Cardiac muscle cell (in vitro differentiated cells and primary cell): ENCODE results near the gene RNF123. TPM values are rescaled to one million over a fixed set of nuclear protein-coding genes. Genes with fewer than 3 reads are reported as not detected.

ENCODE experiments used
- DNase-seq, 2 donors: peaks; one replicate each; pipeline versions ENCODE4 v3.0.0 to v3.0.0-alpha.2; 2010 to 2017; ENCODE audit warnings: low read depth in 1 of 2, low spot score in 1 of 2
- H3K27ac ChIP-seq: fragments of 200-600 bp; sonication (generic); 2 replicates; pipeline ENCODE4 v1.5.1; 2016
- H3K27me3 ChIP-seq: fragments of 200-600 bp; sonication (generic); 2 replicates; pipeline ENCODE4 v1.6.0; 2016; ENCODE audit warnings: control low read depth
- H3K36me3 ChIP-seq: fragments of 200-600 bp; sonication (generic); 2 replicates; pipeline ENCODE4 v1.5.1; 2016; ENCODE audit warnings: control low read depth
- H3K4me1 ChIP-seq: fragments of 200-600 bp; sonication (generic); 2 replicates; pipeline ENCODE4 v1.8.1; 2017; ENCODE audit warnings: low read depth, mild to moderate bottlenecking, mixed run types
- H3K4me3 ChIP-seq: fragments of 200-600 bp; sonication (generic); 2 replicates; pipeline ENCODE4 v1.5.1; 2016; ENCODE audit warnings: mild to moderate bottlenecking
- H3K9me3 ChIP-seq: fragments of 200-600 bp; sonication (generic); 2 replicates; pipeline ENCODE4 v1.5.1; 2017; ENCODE audit warnings: low read depth, mild to moderate bottlenecking, control low read depth
- CTCF ChIP-seq: IDR thresholded peaks from 2 replicates; pipeline ENCODE4 v1.5.1; 2012; ENCODE audit warnings: low read depth, mild to moderate bottlenecking, low read length
- polyA plus RNA-seq: library from polyadenylated mRNA; unstranded; fragments of >200 nt; fragmentation: Nextera tagmentation; extraction: Ambion mirVana; gene quantifications from 2 replicates; pipeline ENCODE4 v1.2.1, GENCODE V29; 2016
- total RNA-seq: library from RNA; depleted of rRNA; stranded (reverse); fragments of >200 nt; gene quantifications from 2 replicates; pipeline ENCODE4 v1.2.3, GENCODE V29; 2016

RNF123 gene
- total and polyA plus RNA-seq, 2 experiments from 2014 or later = 41.7 to 42.3 TPM

GRCh38 chr3:49650637-49651036 lies 38.7 kb upstream of the RNF123 start:
- no peak for DNase-seq

GRCh38 chr3:49652218-49652902 lies 37.0 kb upstream of the RNF123 start:
- Histone ChIP-seq H3K4me1 (peaks cover 30% of the 10 kb centered on the region), H3K27ac (no peak overlapping the region), H3K4me3 (no peak overlapping the region), H3K9me3 (no peaks in the 10 kb centered on the region), H3K36me3 (no peaks in the 10 kb centered on the region), H3K27me3 (no peaks in the 10 kb centered on the region)
- DNase-seq = no peak
- no peak for TF ChIP-seq CTCF

More at GRCh38 chr3:49650637-49651036, 38.7 kb upstream of the RNF123 start:
- no peaks in the 10 kb centered on the region for H3K36me3 ChIP-seq
- no peaks in the 10 kb centered on the region for H3K9me3 ChIP-seq
- TF ChIP-seq CTCF = no peak
- H3K4me1 ChIP-seq = peaks cover 31% of the 10 kb centered on the region
- H3K27me3 ChIP-seq = no peaks in the 10 kb centered on the region
- H3K27ac ChIP-seq = no peak overlapping the region
- H3K4me3 ChIP-seq = no peak overlapping the region

- H3K4me3 ChIP-seq = no peak overlapping the region
- peaks cover 24% of the 10 kb centered on the region for H3K4me1 ChIP-seq
These were observed 36.4 kb upstream of the RNF123 start for GRCh38 chr3:49652903-49653415.

GRCh38 chr3:49653621-49654020 lies 35.7 kb upstream of the RNF123 start:
- Histone ChIP-seq H3K27me3 (no peaks in the 10 kb centered on the region), H3K4me1 (peaks cover 17% of the 10 kb centered on the region), H3K9me3 (no peaks in the 10 kb centered on the region), H3K27ac (no peak overlapping the region), H3K4me3 (no peak overlapping the region), H3K36me3 (no peaks in the 10 kb centered on the region)
- no peak for DNase-seq
- TF ChIP-seq CTCF = no peak

More at GRCh38 chr3:49652903-49653415, 36.4 kb upstream of the RNF123 start:
- H3K36me3 ChIP-seq = no peaks in the 10 kb centered on the region
- H3K9me3 ChIP-seq = no peaks in the 10 kb centered on the region
- H3K27me3 ChIP-seq = no peaks in the 10 kb centered on the region
- no peak overlapping the region for H3K27ac ChIP-seq
- TF ChIP-seq CTCF = no peak
- DNase-seq = no peak

DNA sequence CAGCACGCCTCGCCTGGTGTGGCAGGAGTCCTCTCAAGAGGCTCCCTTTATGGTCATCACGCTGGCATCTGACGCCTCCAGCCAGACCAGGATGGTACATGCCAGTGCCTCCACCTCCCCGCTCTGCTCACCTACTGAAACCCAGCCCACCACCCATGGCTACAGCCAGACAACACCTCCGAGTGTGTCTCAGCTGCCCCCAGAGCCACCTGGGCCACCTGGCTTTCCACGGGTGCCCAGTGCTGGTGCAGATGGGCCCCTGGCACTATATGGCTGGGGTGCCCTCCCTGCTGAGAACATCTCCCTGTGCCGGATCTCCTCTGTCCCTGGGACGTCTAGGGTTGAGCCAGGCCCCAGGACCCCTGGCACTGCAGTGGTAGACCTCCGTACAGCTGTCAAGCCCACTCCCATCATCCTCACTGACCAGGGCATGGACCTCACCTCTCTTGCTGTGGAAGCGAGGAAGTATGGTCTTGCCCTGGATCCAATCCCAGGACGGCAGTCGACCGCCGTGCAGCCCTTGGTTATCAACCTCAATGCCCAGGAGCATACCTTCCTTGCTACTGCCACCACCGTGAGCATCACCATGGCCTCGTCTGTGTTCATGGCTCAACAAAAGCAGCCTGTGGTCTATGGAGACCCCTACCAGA lies 35.1 kb upstream of the RNF123 start:
- H3K27ac ChIP-seq = no peak overlapping the region
- H3K9me3 ChIP-seq = no peaks in the 10 kb centered on the region
- no peak overlapping the region for H3K4me3 ChIP-seq
- TF ChIP-seq CTCF = no peak
- no peaks in the 10 kb centered on the region for H3K36me3 ChIP-seq
- H3K4me1 ChIP-seq = peaks cover 15% of the 10 kb centered on the region
- no peak for DNase-seq
- H3K27me3 ChIP-seq = no peaks in the 10 kb centered on the region
